Transverse colon (tissue), 4 donors: ENCODE results near the gene DRG2. TPM values are rescaled to one million over a fixed set of nuclear protein-coding genes. Genes with fewer than 3 reads are reported as not detected.

Source experiments
- DNase-seq: peaks from one replicate; pipeline ENCODE4 v3.0.0-alpha.2; 2019
- H3K27ac ChIP-seq, 4 donors: fragments of 200-600 bp; sonication (generic); 2 replicates each; pipeline ENCODE4 v1.5.1; 2016 to 2018; ENCODE audit warnings: inconsistent platforms in 4 of 4
- H3K27me3 ChIP-seq: fragments of 200-600 bp; sonication (generic); 2 replicates; pipeline ENCODE4 v1.5.1; 2017; ENCODE audit warnings: inconsistent platforms
- H3K36me3 ChIP-seq, 4 donors: fragments of 200-600 bp; sonication (generic); 2 replicates each; pipeline ENCODE4 v1.5.1; 2017 to 2019; ENCODE audit warnings: inconsistent platforms in 4 of 4
- H3K4me1 ChIP-seq, 4 donors: fragments of 200-600 bp; sonication (generic); 2 replicates each; pipeline ENCODE4 v1.5.1; 2017 to 2020; ENCODE audit warnings: inconsistent platforms in 4 of 4
- H3K4me3 ChIP-seq, 4 donors: fragments of 200-600 bp; sonication (generic); 1 replicate in 1 of 4; 2 replicates in 3 of 4; pipeline versions ENCODE4 v1.5.1 to v1.6.1; 2017 to 2019; ENCODE audit warnings: inconsistent platforms in 4 of 4
- H3K9me3 ChIP-seq, 2 donors: fragments of 200-600 bp; sonication (generic); 2 replicates each; pipeline ENCODE4 v1.5.1; 2017 to 2019; ENCODE audit warnings: inconsistent platforms in 2 of 2
- EP300 ChIP-seq: sonication (generic); formaldehyde crosslinking; IDR thresholded peaks from one replicate; pipeline ENCODE4 v1.6.1; 2017; ENCODE audit warnings: antibody characterized with exemption, low read depth
- POLR2A ChIP-seq: fragments of 450-650 bp; IDR thresholded peaks from one replicate; pipeline ENCODE4 v1.6.1; 2016; ENCODE audit warnings: antibody characterized with exemption, mild to moderate bottlenecking, moderate library complexity
- POLR2AphosphoS5 ChIP-seq, 3 donors: sonication (generic); formaldehyde crosslinking; IDR thresholded peaks; one replicate each; pipeline ENCODE4 v1.6.1; 2016; ENCODE audit warnings: antibody characterized with exemption in 3 of 3
- WGBS, 2 donors: methylation state at CpG; one replicate each; pipeline ENCODE4 v1.1.5; 2018; ENCODE audit warnings: low coverage in 1 of 2; 5-methylcytosine and 5-hydroxymethylcytosine counted together
- in situ Hi-C, 4 donors: fragments of 200-750 bp; cut with MboI; loops; one replicate each; pipeline versions ENCODE4 v1.15.0 to v1.15.1; 2017; ENCODE audit warnings: low sequenced_read_pairs in 3 of 4, low pct_ligation_motif_present in 1 of 4, low pct_unique_long_range_greater_than_20kb in 1 of 4
- intact Hi-C: fragments of 100-400 bp; cut with DNase I; formaldehyde crosslinking; loops from one replicate; pipeline ENCODE4 v1.15.1; 2023; ENCODE audit warnings: low total_unique reads
- total RNA-seq, 4 donors: library from RNA; depleted of rRNA; stranded (reverse); fragments of >200 nt; gene quantifications; one replicate each; pipeline ENCODE4 v1.1.0, GENCODE V29; 2016
- TF ChIP-seq, protein P1 (sequence below), 5 experiments: fragments of 200-600 bp in 3 of 5; fragments of 450-650 bp in 2 of 5; sonication (generic) in 3 of 5; IDR thresholded peaks; 1 replicate in 2 of 5; 2 replicates in 3 of 5; pipeline ENCODE4 v1.5.1; 2016 to 2017; ENCODE audit warnings: antibody characterized with exemption in 5 of 5, inconsistent platforms in 3 of 5, mild to moderate bottlenecking in 2 of 5, moderate library complexity in 1 of 5

DRG2 gene
- total RNA-seq, 4 donors from 2014 or later = 27.9 to 90.6 (median 33.3) TPM

- intact Hi-C loops (no loop called here), in situ Hi-C loops (no loop called here)
- DNase-seq = no peak
- Histone ChIP-seq H3K36me3 (peaks cover 0 to 20% (median 7%) of the 10 kb centered on the region in 4 donors), H3K27ac (no peak overlapping the region), H3K4me3 (no peak overlapping the region), H3K9me3 (no peaks in the 10 kb centered on the region), H3K4me1 (peaks cover 0 to 6% (median 0%) of the 10 kb centered on the region in 4 donors), H3K27me3 (no peaks in the 10 kb centered on the region)
- WGBS, 2 donors = 97 to 100% methylated on average over 2 to 4 of the region's 4 CpGs
- TF ChIP-seq POLR2AphosphoS5 (IDR thresholded peaks at IDR 0.05) (no peak), POLR2A (no peak), EP300 (no peak)
- TF ChIP-seq, protein P1, sequence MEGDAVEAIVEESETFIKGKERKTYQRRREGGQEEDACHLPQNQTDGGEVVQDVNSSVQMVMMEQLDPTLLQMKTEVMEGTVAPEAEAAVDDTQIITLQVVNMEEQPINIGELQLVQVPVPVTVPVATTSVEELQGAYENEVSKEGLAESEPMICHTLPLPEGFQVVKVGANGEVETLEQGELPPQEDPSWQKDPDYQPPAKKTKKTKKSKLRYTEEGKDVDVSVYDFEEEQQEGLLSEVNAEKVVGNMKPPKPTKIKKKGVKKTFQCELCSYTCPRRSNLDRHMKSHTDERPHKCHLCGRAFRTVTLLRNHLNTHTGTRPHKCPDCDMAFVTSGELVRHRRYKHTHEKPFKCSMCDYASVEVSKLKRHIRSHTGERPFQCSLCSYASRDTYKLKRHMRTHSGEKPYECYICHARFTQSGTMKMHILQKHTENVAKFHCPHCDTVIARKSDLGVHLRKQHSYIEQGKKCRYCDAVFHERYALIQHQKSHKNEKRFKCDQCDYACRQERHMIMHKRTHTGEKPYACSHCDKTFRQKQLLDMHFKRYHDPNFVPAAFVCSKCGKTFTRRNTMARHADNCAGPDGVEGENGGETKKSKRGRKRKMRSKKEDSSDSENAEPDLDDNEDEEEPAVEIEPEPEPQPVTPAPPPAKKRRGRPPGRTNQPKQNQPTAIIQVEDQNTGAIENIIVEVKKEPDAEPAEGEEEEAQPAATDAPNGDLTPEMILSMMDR (IDR thresholded peaks at IDR 0.05) = no peak
Measured at GRCh38 chr17:18066866-18067265, 20.9 kb upstream of the DRG2 start.

GRCh38 chr17:18069101-18069500, 18.6 kb upstream of the DRG2 start:
- no peak for DNase-seq
- Histone ChIP-seq H3K9me3 (no peaks in the 10 kb centered on the region), H3K4me1 (peaks cover 0 to 6% (median 0%) of the 10 kb centered on the region in 4 donors), H3K4me3 (no peak overlapping the region), H3K27ac (no peak overlapping the region), H3K36me3 (peaks cover 0 to 12% (median 4%) of the 10 kb centered on the region in 4 donors), H3K27me3 (no peaks in the 10 kb centered on the region)
- 88 to 94% methylated on average over 2 of the region's 2 CpGs for WGBS, 2 donors
- intact Hi-C loops = no loop called here
- in situ Hi-C loops = no loop called here
- TF ChIP-seq, protein P1 (IDR thresholded peaks at IDR 0.05) = no peak
- TF ChIP-seq POLR2A (no peak), POLR2AphosphoS5 (IDR thresholded peaks at IDR 0.05) (no peak), EP300 (no peak)

- no peak for DNase-seq
- 31 to 45% methylated on average over 3 to 8 of the region's 8 CpGs for WGBS, 2 donors
- peaks cover 4% of the 10 kb centered on the region for H3K27me3 ChIP-seq
- intact Hi-C loops (no loop called here), in situ Hi-C loops (no loop called here)
- H3K9me3 ChIP-seq = no peaks in the 10 kb centered on the region
- TF ChIP-seq POLR2A (no peak), POLR2AphosphoS5 (IDR thresholded peaks at IDR 0.05) (no peak), EP300 (no peak)
- TF ChIP-seq, protein P1 (IDR thresholded peaks at IDR 0.05) = no peak
- H3K36me3 ChIP-seq = peaks cover 0 to 2% (median under 1%) of the 10 kb centered on the region in 4 donors
- no peak overlapping the region for H3K27ac ChIP-seq
- peaks cover 0 to 6% (median 0%) of the 10 kb centered on the region in 4 donors for H3K4me1 ChIP-seq
- H3K4me3 ChIP-seq = no peak overlapping the region
Measured at GRCh38 chr17:18070861-18071340, 16.8 kb upstream of the DRG2 start.

GRCh38 chr17:18071751-18072150, 16.0 kb upstream of the DRG2 start:
- Histone ChIP-seq H3K27ac (no peak overlapping the region), H3K9me3 (no peaks in the 10 kb centered on the region), H3K4me3 (no peak overlapping the region), H3K4me1 (peaks cover 0 to 6% (median 0%) of the 10 kb centered on the region in 4 donors), H3K36me3 (no peaks in the 10 kb centered on the region), H3K27me3 (peaks cover 4% of the 10 kb centered on the region)
- no peak for DNase-seq
- TF ChIP-seq POLR2AphosphoS5 (IDR thresholded peaks at IDR 0.05) (no peak), EP300 (no peak), POLR2A (no peak)
- TF ChIP-seq, protein P1 (IDR thresholded peaks at IDR 0.05) = no peak
- in situ Hi-C loops = no loop called here
- intact Hi-C loops = no loop called here
